Esophagus (tissue), 2 donors: ENCODE measurements around the gene VIPR2. TPM values are rescaled to one million over a fixed set of nuclear protein-coding genes. Genes with fewer than 3 reads are reported as not detected.
"Not testable (repeated sequence)": the region's sequence is repeated elsewhere in the genome, so short reads cannot be mapped to it uniquely, and the experiment has no call there.

Experiments used
- H3K27ac ChIP-seq, 2 donors: one replicate each; pipeline ENCODE4 v1.5.1; 2013; ENCODE audit warnings: low read depth in 2 of 2, mild to moderate bottlenecking in 2 of 2, inconsistent platforms in 1 of 2, low read length in 1 of 2, moderate library complexity in 1 of 2
- H3K27me3 ChIP-seq, 2 donors: one replicate each; pipeline ENCODE4 v1.6.1; 2013; ENCODE audit warnings: low read length in 2 of 2, control low read depth in 1 of 2, mild to moderate bottlenecking in 1 of 2; ENCODE audit not compliant: insufficient read depth in 2 of 2, control insufficient read depth in 1 of 2
- H3K36me3 ChIP-seq, 2 donors: one replicate each; pipeline ENCODE4 v1.6.1; 2013; ENCODE audit warnings: low read length in 1 of 2; ENCODE audit not compliant: control insufficient read depth in 2 of 2, insufficient read depth in 2 of 2
- H3K4me1 ChIP-seq, 2 donors: one replicate each; pipeline ENCODE4 v1.6.1; 2013; ENCODE audit warnings: low read length in 1 of 2; ENCODE audit not compliant: control insufficient read depth in 2 of 2, insufficient read depth in 2 of 2
- H3K4me3 ChIP-seq, 2 donors: one replicate each; pipeline ENCODE4 v1.5.1; 2013; ENCODE audit warnings: low read length in 2 of 2, mild to moderate bottlenecking in 2 of 2, low read depth in 1 of 2, moderate library complexity in 1 of 2
- H3K9me3 ChIP-seq, 2 donors: one replicate each; pipeline ENCODE4 v1.6.1; 2013; ENCODE audit warnings: mild to moderate bottlenecking in 2 of 2, low read depth in 1 of 2, low read length in 1 of 2, moderate library complexity in 1 of 2; ENCODE audit not compliant: control insufficient read depth in 2 of 2, insufficient read depth in 1 of 2
- WGBS, 2 donors: extraction: QIAGEN DNeasy Blood & Tissue Kit; methylation state at CpG; one replicate each; pipeline ENCODE4 v1.1.7; 2013; 5-methylcytosine and 5-hydroxymethylcytosine counted together
- polyA plus RNA-seq, 2 donors: library from polyadenylated mRNA; stranded (reverse); fragments of 200-250 nt; gene quantifications; one replicate each; pipeline ENCODE4 v1.2.3, GENCODE V29; 2013
- donor health status: healthy with polysubstance abuse.
- donor health status: Bipolar disorder and iron deficiency.

VIPR2 gene
- polyA plus RNA-seq, 2 donors: 0.39 to 0.40 TPM

DNA sequence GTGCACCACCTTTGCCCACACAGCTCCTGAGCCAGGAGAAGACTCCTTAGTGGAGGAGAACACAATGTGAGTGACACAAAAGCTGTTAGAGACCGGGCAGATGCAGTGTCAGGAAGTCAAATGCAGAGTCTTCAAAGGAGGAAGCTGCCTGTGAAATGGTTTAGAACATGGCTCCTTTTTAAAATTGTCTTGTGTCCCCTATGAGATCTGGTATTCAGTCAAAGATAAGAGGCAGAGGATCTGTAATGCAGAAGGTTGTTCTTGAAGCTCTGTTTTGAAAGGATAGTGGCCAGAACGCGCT, 133.0 kb downstream of the VIPR2 start:
- Histone ChIP-seq H3K27ac (no peak overlapping the region), H3K9me3 (no peaks in the 10 kb centered on the region), H3K36me3 (no peaks in the 10 kb centered on the region), H3K4me1 (peaks cover 0 to 8% of the 10 kb centered on the region in 2 donors), H3K27me3 (no peaks in the 10 kb centered on the region), H3K4me3 (no peak overlapping the region)
- WGBS, 2 donors: 84 to 89% methylated on average over 3 of the region's 3 CpGs

DNA sequence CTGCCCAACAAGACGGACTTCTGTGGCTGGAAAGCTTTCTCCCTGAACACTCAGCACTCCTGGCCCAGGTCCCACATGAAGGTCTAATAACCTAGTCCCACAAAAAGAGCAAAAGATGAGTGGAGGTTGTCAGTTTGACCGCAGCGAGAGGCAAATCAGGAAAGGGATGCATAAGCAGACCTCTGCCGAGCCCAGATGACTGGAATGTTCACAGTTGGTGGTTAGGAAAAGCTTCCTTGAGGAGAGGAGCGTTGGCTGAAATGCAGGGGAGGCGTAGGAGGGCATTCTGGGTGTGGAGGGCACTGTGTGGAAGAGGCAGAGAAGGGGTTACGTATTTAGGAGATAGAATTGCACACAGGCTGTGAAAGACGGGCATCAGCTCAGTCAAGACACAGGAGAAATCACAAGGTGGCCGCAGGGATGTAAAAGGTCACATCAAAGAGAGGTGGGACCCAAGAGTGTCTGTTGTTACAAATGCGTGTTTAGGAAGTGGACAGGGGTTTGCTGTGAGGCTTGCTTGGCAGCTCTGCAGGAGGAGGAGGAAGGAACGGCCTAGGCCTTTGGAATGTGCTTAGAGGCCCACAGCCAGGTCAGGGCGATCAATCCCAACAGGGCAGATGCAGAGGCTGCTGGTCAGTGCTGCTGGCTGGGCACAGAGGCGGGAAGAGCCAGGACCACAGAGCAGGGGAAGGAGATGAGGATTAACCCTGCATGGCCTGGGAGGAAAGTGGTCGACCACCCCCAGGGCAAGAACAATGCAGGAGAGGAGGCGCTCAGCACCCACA, 133.5 kb downstream of the VIPR2 start:
- 78 to 80% methylated on average over 15 of the region's 15 CpGs for WGBS, 2 donors
- Histone ChIP-seq H3K27me3 (no peaks in the 10 kb centered on the region), H3K4me1 (peaks cover 0 to 8% of the 10 kb centered on the region in 2 donors), H3K27ac (no peak overlapping the region), H3K9me3 (no peaks in the 10 kb centered on the region), H3K36me3 (no peaks in the 10 kb centered on the region), H3K4me3 (no peak overlapping the region)

DNA sequence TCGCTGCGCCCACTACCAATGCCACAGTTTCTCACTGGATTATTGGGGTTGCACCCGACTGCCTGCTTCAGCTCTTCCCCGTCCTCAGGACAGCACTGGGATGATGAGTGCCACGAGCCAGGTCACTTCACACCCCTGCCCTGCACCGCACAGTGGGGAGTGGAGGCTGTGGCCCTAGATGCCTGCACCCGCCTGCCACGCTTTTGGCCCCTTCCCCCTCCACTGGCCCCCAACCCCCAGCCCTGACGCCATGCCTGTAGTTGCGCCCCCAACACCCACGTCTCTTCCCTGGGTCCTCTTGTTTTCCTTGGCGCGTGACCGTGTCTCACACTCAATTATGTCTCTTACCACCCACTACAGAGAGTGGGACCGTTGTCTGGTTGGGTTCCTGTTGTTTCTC, 134.3 kb downstream of the VIPR2 start:
- Histone ChIP-seq H3K4me3 (no peak overlapping the region), H3K9me3 (no peaks in the 10 kb centered on the region), H3K36me3 (no peaks in the 10 kb centered on the region), H3K4me1 (peaks cover 0 to 8% of the 10 kb centered on the region in 2 donors), H3K27ac (no peak overlapping the region), H3K27me3 (no peaks in the 10 kb centered on the region)
- 91 to 94% methylated on average over 15 of the region's 15 CpGs for WGBS, 2 donors

DNA sequence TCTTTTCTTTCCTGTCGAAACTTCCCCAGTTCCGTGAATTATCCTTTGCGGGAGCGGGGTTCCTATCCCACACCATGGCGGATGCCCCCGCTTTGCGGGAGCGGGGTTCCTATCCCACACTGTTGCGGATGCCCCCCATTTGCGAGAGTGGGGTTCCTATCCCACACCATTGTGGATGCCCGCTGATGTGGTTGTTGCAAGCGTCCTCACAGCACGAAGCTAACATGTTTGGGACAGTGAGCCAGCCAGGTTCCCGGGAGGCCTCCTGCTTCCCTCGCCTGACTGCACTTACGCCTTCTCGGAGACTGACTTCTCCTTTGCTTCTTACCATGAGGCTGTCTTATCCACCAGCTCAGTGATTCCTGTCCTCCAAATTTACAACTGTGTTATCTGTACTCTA, 134.7 kb downstream of the VIPR2 start:
- Histone ChIP-seq H3K9me3 (no peaks in the 10 kb centered on the region), H3K4me3 (no peak overlapping the region), H3K36me3 (no peaks in the 10 kb centered on the region), H3K4me1 (peaks cover 0 to 8% of the 10 kb centered on the region in 2 donors), H3K27ac (no peak overlapping the region), H3K27me3 (no peaks in the 10 kb centered on the region)
- 90 to 92% methylated on average over 17 of the region's 17 CpGs for WGBS, 2 donors

DNA sequence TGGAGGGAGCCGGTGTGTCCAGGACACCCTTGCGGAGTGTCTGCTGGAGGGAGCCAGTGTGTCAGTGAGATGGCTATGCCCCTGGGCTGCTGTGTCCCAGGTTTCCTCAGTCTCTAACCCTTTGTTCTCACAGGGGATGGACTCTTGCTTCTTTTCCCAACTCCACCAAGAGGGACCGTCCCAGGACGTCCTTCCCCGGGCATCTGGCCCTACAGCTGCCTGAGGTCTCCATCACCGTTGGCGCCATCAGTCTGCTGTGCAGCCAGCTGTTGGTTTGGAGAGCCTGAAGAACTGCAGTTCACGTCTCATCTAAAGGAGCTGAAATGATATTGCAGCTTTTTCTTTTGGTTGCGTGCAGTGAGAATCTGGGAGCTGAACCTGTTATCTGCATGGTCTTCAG, 136.2 kb downstream of the VIPR2 start:
- Histone ChIP-seq H3K36me3 (no peaks in the 10 kb centered on the region), H3K4me1 (peaks cover 0 to 5% of the 10 kb centered on the region in 2 donors), H3K27ac (no peak overlapping the region), H3K4me3 (no peak overlapping the region), H3K27me3 (no peaks in the 10 kb centered on the region), H3K9me3 (no peaks in the 10 kb centered on the region)
- WGBS, 2 donors: 86 to 90% methylated on average over 9 of the region's 9 CpGs

DNA sequence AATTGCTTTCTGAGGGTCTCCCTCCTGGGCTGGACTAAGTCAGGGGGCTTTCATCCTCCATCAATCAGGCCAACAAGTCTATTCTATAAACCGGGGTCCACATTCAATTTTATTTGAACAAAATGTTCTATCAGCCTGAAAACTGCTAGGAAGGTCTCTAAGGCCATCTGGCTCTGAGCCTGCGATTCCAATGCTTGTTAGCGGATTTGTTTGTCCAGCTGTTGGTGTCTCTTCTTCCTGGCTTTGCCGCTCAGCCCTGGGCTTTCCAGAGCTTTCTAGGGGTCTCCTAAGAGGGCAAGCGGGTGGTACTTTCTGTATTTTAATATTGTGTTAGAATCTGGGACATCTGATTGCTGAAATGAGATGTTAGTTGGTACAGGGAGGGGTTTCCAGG, 136.7 kb downstream of the VIPR2 start:
- Histone ChIP-seq H3K27me3 (no peaks in the 10 kb centered on the region), H3K9me3 (no peaks in the 10 kb centered on the region), H3K4me3 (no peak overlapping the region), H3K27ac (no peak overlapping the region), H3K36me3 (no peaks in the 10 kb centered on the region), H3K4me1 (peaks cover 0 to 4% of the 10 kb centered on the region in 2 donors)
- WGBS, 2 donors: 68 to 76% methylated on average over 5 of the region's 5 CpGs

DNA sequence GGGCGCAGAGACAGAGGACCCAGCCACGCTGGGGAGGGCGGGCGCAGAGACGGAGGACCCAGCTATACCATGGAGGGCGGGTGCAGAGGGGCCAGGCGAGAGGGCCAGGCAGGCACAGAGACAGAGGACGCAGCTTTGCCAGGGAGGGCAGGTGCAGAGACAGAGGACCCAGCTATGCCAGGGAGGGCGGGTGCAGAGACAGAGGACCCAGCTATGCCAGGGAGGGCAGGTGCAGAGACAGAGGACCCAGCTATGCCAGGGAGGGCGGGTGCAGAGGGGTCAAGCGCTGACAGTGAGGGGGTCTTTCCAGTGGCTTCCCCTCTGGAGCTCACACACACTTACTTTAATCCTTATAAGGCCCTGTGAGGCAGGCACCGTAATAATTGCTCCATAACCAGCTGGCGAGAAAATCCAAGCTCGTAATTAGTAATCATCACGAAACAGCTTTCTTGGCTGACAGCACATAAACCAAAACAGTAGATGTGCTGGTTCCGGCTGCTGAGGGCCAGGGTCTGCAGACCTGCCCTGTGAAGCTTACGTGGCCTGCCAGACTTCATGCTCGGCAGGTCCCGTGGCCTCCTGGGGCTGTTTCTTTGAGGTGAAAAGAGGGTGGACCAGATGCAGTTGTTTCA, 137.2 kb downstream of the VIPR2 start:
- Histone ChIP-seq H3K36me3 (no peaks in the 10 kb centered on the region), H3K27ac (no peak overlapping the region), H3K27me3 (no peaks in the 10 kb centered on the region), H3K9me3 (no peaks in the 10 kb centered on the region), H3K4me3 (no peak overlapping the region), H3K4me1 (no peaks in the 10 kb centered on the region)
- 92% methylated on average over 18 to 19 of the region's 19 CpGs for WGBS, 2 donors

DNA sequence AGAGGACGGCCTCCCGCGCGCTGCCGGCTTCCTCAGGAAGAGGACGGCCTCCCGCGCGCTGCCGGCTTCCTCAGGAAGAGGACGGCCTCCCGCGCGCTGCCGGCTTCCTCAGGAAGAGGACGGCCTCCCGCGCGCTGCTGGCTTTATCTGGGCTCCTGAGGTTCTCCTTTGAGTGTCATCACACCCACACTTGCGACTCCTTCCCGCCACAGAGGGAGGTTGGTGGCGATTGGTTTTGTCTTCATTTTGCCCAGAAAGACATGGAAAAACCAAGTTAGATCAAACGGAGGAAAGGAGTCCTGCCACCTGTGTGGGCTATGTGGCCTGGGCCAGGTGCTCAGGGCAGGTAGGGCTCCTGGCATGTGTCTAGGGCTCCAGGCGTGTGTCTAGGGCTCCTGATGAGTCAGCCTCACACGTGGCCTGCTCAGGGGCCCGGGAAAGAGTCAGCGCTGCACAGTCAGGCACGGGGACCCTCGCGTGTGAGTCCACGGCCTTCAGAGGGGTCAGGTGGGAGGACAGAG, 138.0 kb downstream of the VIPR2 start:
- Histone ChIP-seq H3K27me3 (no peaks in the 10 kb centered on the region), H3K4me3 (no peak overlapping the region), H3K9me3 (no peaks in the 10 kb centered on the region), H3K4me1 (no peaks in the 10 kb centered on the region), H3K27ac (no peak overlapping the region), H3K36me3 (no peaks in the 10 kb centered on the region)
- 83 to 85% methylated on average over 20 to 31 of the region's 31 CpGs for WGBS, 2 donors

DNA sequence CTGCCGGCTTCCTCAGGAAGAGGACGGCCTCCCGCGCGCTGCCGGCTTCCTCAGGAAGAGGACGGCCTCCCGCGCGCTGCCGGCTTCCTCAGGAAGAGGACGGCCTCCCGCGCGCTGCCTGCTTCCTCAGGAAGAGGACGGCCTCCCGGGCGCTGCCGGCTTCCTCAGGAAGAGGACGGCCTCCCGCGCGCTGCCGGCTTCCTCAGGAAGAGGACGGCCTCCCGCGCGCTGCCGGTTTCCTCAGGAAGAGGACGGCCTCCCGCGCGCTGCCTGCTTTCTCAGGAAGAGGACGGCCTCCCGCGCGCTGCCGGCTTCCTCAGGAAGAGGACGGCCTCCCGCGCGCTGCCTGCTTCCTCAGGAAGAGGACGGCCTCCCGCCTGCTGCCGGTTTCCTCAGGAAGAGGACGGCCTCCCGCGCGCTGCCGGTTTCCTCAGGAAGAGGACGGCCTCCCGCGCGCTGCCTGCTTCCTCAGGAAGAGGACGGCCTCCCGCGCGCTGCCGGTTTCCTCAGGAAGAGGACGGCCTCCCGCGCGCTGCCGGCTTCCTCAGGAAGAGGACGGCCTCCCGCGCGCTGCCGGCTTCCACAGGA, 138.6 kb downstream of the VIPR2 start:
- 94% methylated on average over 59 of the region's 69 CpGs; no CpG with 5 or more reads in 1 of the 2 donors for WGBS, 2 donors
- not testable (repeated sequence) for H3K9me3 ChIP-seq, H3K27me3 ChIP-seq, H3K36me3 ChIP-seq, H3K27ac ChIP-seq, H3K4me1 ChIP-seq, H3K4me3 ChIP-seq
